ENCODE results near the gene F13A1. TPM values are rescaled to one million over a fixed set of nuclear protein-coding genes. Genes with fewer than 3 reads are reported as not detected.

The F13A1 gene
- polyA plus RNA-seq, 1 of the 3 experiments (the other 2 are of a cell fraction) = not detected

DNA sequence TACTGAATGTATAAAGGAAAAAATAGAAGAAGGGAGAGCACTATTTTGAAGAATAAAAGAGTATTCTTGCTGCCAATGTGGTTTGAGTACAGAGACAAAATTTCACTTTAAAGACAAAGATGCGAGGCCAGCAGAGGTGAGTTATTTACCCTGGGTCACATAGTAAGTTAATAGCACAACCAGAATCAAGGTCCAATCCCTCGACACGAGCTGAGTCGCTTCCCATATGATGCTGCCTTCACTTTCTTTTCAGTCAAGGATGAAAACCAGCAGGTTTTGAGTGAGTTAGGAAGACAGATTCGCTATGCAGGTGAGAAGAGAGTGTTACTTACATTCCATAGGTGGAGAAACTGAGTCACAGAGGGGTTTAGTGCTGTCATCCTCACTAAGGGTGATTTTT lies 75.8 kb downstream of the F13A1 start:
- Histone ChIP-seq H2AFZ (ENCODE audit: low read depth) (no peak overlapping the region), H3K4me3 (ENCODE audit: low read depth in 2 of 2, low read length in 1 of 2) (no peak overlapping the region), H3K4me2 (no peak overlapping the region), H3K79me2 (ENCODE audit: insufficient read depth) (no peaks in the 10 kb centered on the region), H3K9me3 (no peaks in the 10 kb centered on the region), H3K9me2 (no peaks in the 10 kb centered on the region), H3K36me3 (replicated peaks in 1 of 2; ENCODE audit: control insufficient read depth in 1 of 2, insufficient read depth in 2 of 2, low read length in 1 of 2) (no peaks in the 10 kb centered on the region), H3K27ac (ENCODE audit: low read depth in 2 of 2, low read length in 1 of 2) (no peak overlapping the region), H3K4me1 (ENCODE audit: control insufficient read depth in 1 of 2, insufficient read depth in 2 of 2, low read depth in 1 of 2, low read length in 1 of 2) (no peaks in the 10 kb centered on the region; a peak in 1 of 4 replicates), H3K27me3 (ENCODE audit: insufficient read depth) (no peaks in the 10 kb centered on the region), H3K9ac (no peak overlapping the region), H3F3A (replicated peaks; ENCODE audit: insufficient read depth) (no peaks in the 10 kb centered on the region), H4K20me1 (ENCODE audit: insufficient read depth) (no peaks in the 10 kb centered on the region)
- WGBS (ENCODE audit: low lambda C conversion rate) = 0% methylated on average over 5 of the region's 5 CpGs
- TF ChIP-seq YY1 (IDR thresholded peaks at IDR 0.05; ENCODE audit: low read depth) (no peak), CHD2 (IDR thresholded peaks at IDR 0.05; ENCODE audit: low read length, partially characterized antibody) (no peak), RAD21 (IDR thresholded peaks at IDR 0.05; ENCODE audit: low read length) (no peak), SIN3A (IDR thresholded peaks at IDR 0.05; ENCODE audit: borderline replicate concordance, low read depth, low read length) (no peak), TCF12 (IDR thresholded peaks at IDR 0.05) (no peak), FOSL2 (IDR thresholded peaks at IDR 0.05; ENCODE audit: borderline replicate concordance, low read depth) (no peak), MEF2A (IDR thresholded peaks at IDR 0.05; ENCODE audit: borderline replicate concordance, low read depth) (no peak), GATA2 (CRISPR knock-in tag; IDR thresholded peaks at IDR 0.05) (no peak), POLR2AphosphoS5 (IDR thresholded peaks at IDR 0.05; ENCODE audit: low read depth, low read length) (no peak), NFIC (IDR thresholded peaks at IDR 0.05; ENCODE audit: borderline replicate concordance) (no peak), JUND (IDR thresholded peaks at IDR 0.05) (no peak), TAF1 (IDR thresholded peaks at IDR 0.05; ENCODE audit: borderline replicate concordance, low read depth, low read length) (no peak), RXRA (IDR thresholded peaks at IDR 0.05; ENCODE audit: borderline replicate concordance, low read depth) (no peak), SMC3 (IDR thresholded peaks at IDR 0.05; ENCODE audit: low read depth, low read length) (no peak), EZH2phosphoT487 (IDR thresholded peaks at IDR 0.05; ENCODE audit: borderline replicate concordance, low read depth) (no peak)
- TF ChIP-seq, protein P1, sequence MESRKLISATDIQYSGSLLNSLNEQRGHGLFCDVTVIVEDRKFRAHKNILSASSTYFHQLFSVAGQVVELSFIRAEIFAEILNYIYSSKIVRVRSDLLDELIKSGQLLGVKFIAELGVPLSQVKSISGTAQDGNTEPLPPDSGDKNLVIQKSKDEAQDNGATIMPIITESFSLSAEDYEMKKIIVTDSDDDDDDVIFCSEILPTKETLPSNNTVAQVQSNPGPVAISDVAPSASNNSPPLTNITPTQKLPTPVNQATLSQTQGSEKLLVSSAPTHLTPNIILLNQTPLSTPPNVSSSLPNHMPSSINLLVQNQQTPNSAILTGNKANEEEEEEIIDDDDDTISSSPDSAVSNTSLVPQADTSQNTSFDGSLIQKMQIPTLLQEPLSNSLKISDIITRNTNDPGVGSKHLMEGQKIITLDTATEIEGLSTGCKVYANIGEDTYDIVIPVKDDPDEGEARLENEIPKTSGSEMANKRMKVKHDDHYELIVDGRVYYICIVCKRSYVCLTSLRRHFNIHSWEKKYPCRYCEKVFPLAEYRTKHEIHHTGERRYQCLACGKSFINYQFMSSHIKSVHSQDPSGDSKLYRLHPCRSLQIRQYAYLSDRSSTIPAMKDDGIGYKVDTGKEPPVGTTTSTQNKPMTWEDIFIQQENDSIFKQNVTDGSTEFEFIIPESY (IDR thresholded peaks at IDR 0.05; ENCODE audit: borderline replicate concordance, low read depth) = no peak
- TF ChIP-seq, protein P2, sequence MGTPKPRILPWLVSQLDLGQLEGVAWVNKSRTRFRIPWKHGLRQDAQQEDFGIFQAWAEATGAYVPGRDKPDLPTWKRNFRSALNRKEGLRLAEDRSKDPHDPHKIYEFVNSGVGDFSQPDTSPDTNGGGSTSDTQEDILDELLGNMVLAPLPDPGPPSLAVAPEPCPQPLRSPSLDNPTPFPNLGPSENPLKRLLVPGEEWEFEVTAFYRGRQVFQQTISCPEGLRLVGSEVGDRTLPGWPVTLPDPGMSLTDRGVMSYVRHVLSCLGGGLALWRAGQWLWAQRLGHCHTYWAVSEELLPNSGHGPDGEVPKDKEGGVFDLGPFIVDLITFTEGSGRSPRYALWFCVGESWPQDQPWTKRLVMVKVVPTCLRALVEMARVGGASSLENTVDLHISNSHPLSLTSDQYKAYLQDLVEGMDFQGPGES (IDR thresholded peaks at IDR 0.05; ENCODE audit: low read depth, low read length) = no peak
- TF ChIP-seq, protein P3, sequence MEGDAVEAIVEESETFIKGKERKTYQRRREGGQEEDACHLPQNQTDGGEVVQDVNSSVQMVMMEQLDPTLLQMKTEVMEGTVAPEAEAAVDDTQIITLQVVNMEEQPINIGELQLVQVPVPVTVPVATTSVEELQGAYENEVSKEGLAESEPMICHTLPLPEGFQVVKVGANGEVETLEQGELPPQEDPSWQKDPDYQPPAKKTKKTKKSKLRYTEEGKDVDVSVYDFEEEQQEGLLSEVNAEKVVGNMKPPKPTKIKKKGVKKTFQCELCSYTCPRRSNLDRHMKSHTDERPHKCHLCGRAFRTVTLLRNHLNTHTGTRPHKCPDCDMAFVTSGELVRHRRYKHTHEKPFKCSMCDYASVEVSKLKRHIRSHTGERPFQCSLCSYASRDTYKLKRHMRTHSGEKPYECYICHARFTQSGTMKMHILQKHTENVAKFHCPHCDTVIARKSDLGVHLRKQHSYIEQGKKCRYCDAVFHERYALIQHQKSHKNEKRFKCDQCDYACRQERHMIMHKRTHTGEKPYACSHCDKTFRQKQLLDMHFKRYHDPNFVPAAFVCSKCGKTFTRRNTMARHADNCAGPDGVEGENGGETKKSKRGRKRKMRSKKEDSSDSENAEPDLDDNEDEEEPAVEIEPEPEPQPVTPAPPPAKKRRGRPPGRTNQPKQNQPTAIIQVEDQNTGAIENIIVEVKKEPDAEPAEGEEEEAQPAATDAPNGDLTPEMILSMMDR (IDR thresholded peaks at IDR 0.05) = no peak
- DNase-seq = no peak
- POLR2A ChIA-PET = no interaction called here
- CTCF ChIA-PET = no interaction called here

All from SK-N-SH (cell line).